SK-N-SH treated with all-trans-retinoic acid at 6 μM for 48 hours (cell line): Measurements from ENCODE around the gene NPHS1.

Source experiments
- ATAC-seq: fragments of 200-7000 bp; cut with Tn5 transposase; 3 replicates; pipeline ENCODE4 v1.9.1; 2020; ENCODE audit warnings: mild to moderate bottlenecking, moderate library complexity
- ARNTL ChIP-seq: fragments of 450-650 bp; formaldehyde crosslinking; IDR thresholded peaks from 2 replicates; pipeline ENCODE4 v1.5.0; 2020; ENCODE audit warnings: low read depth, mild to moderate bottlenecking, moderate library complexity, borderline replicate concordance
- BACH2 ChIP-seq: fragments of 250-450 bp; sonication (Bioruptor Pico); IDR thresholded peaks from 2 replicates; pipeline ENCODE4 v1.9.0; 2021; ENCODE audit warnings: mild to moderate bottlenecking, borderline replicate concordance
- CSDC2 ChIP-seq: fragments of 250-450 bp; sonication (Bioruptor Pico); IDR thresholded peaks from 2 replicates; pipeline ENCODE4 v1.5.0; 2020; ENCODE audit warnings: mild to moderate bottlenecking, moderate library complexity
- ESRRG ChIP-seq: fragments of 250-450 bp; sonication (Bioruptor Pico); IDR thresholded peaks from 2 replicates; pipeline ENCODE4 v1.6.1; 2021; ENCODE audit warnings: mild to moderate bottlenecking
- GLIS3 ChIP-seq: fragments of 250-450 bp; sonication (Bioruptor Pico); IDR thresholded peaks from 2 replicates; pipeline ENCODE4 v1.5.0; 2020; ENCODE audit warnings: mild to moderate bottlenecking, moderate library complexity
- ISL1 ChIP-seq: fragments of 250-450 bp; sonication (Bioruptor Pico); IDR thresholded peaks from 2 replicates; pipeline ENCODE4 v2.1.2; 2022; ENCODE audit warnings: mild to moderate bottlenecking, moderate library complexity
- OSR1 ChIP-seq: fragments of 250-450 bp; sonication (Bioruptor Pico); IDR thresholded peaks from 2 replicates; pipeline ENCODE4 v1.8.0; 2022; ENCODE audit warnings: moderate library complexity, mild to moderate bottlenecking, inconsistent platforms
- PATZ1 ChIP-seq: fragments of 250-450 bp; sonication (Bioruptor Pico); IDR thresholded peaks from 2 replicates; pipeline ENCODE4 v1.8.0; 2020; ENCODE audit warnings: mild to moderate bottlenecking, moderate library complexity, borderline replicate concordance
- POU6F1 ChIP-seq: fragments of 250-450 bp; sonication (Bioruptor Pico); IDR thresholded peaks from 2 replicates; pipeline ENCODE4 v1.8.0; 2021; ENCODE audit warnings: low read depth, mild to moderate bottlenecking, moderate library complexity, borderline replicate concordance
- PPARA ChIP-seq: fragments of 250-450 bp; sonication (Bioruptor Pico); IDR thresholded peaks from 2 replicates; pipeline ENCODE4 v1.5.0; 2020; ENCODE audit warnings: mild to moderate bottlenecking, borderline replicate concordance
- RARB ChIP-seq: fragments of 250-450 bp; sonication (Bioruptor Pico); IDR thresholded peaks from 2 replicates; pipeline ENCODE4 v1.8.0; 2021; ENCODE audit warnings: mild to moderate bottlenecking, moderate library complexity
- SNAI2 ChIP-seq: fragments of 250-450 bp; sonication (Bioruptor Pico); IDR thresholded peaks from 2 replicates; pipeline ENCODE4 v1.5.0; 2020; ENCODE audit warnings: mild to moderate bottlenecking, moderate library complexity
- TCF4 ChIP-seq: fragments of 250-450 bp; sonication (Bioruptor Pico); IDR thresholded peaks from 2 replicates; pipeline ENCODE4 v1.8.0; 2021; ENCODE audit warnings: mild to moderate bottlenecking, moderate library complexity, borderline replicate concordance
- TOX ChIP-seq: fragments of 250-450 bp; sonication (Bioruptor Pico); IDR thresholded peaks from 2 replicates; pipeline ENCODE4 v1.8.0; 2021; ENCODE audit warnings: mild to moderate bottlenecking, moderate library complexity, borderline replicate concordance
- TSHZ2 ChIP-seq: fragments of 250-450 bp; sonication (Bioruptor Pico); IDR thresholded peaks from 2 replicates; pipeline ENCODE4 v1.5.0; 2020; ENCODE audit warnings: mild to moderate bottlenecking, moderate library complexity
- ZC3H10 ChIP-seq: fragments of 250-450 bp; sonication (Bioruptor Pico); IDR thresholded peaks from 2 replicates; pipeline ENCODE4 v1.5.1; 2021; ENCODE audit warnings: mild to moderate bottlenecking, moderate library complexity
- ZFP3 ChIP-seq: fragments of 250-450 bp; sonication (Bioruptor Pico); IDR thresholded peaks from 2 replicates; pipeline ENCODE4 v1.5.0; 2020; ENCODE audit warnings: mild to moderate bottlenecking, moderate library complexity
- ZFP30 ChIP-seq: fragments of 450-650 bp; formaldehyde crosslinking; IDR thresholded peaks from 2 replicates; pipeline ENCODE4 v1.5.0; 2022; ENCODE audit warnings: mild to moderate bottlenecking, moderate library complexity
- ZNF565 ChIP-seq: fragments of 450-650 bp; formaldehyde crosslinking; conservative IDR thresholded peaks from 2 replicates; pipeline ENCODE4 v1.5.0; 2020; ENCODE audit warnings: low read depth, mild to moderate bottlenecking, moderate library complexity
- ZNF70 ChIP-seq: fragments of 450-650 bp; formaldehyde crosslinking; IDR thresholded peaks from 2 replicates; pipeline ENCODE4 v1.5.0; 2020; ENCODE audit warnings: mild to moderate bottlenecking, moderate library complexity
- ZNF8 ChIP-seq: fragments of 450-650 bp; formaldehyde crosslinking; IDR thresholded peaks from 2 replicates; pipeline ENCODE4 v1.5.0; 2020; ENCODE audit warnings: mild to moderate bottlenecking, moderate library complexity

The NPHS1 gene

GRCh38 chr19:35885225-35885738, 33.0 kb upstream of the NPHS1 start:
- TF ChIP-seq ZNF70 (CRISPR knock-in tag) (no peak), ESRRG (CRISPR knock-in tag) (no peak), TCF4 (CRISPR knock-in tag) (no peak), POU6F1 (no peak), ISL1 (no peak), GLIS3 (CRISPR knock-in tag) (no peak), ZFP3 (CRISPR knock-in tag) (no peak), ZFP30 (CRISPR knock-in tag) (no peak), ARNTL (CRISPR knock-in tag) (no peak), PPARA (CRISPR knock-in tag) (no peak), ZC3H10 (CRISPR knock-in tag) (no peak), TSHZ2 (CRISPR knock-in tag) (no peak), BACH2 (no peak), ZNF565 (CRISPR knock-in tag) (no peak), TOX (CRISPR knock-in tag) (no peak), ZNF8 (no peak), CSDC2 (CRISPR knock-in tag) (no peak), RARB (CRISPR knock-in tag) (no peak), SNAI2 (no peak), PATZ1 (CRISPR knock-in tag) (no peak)
- no peak for ATAC-seq

- ATAC-seq, result no peak
Observed at GRCh38 chr19:35883882-35884281, 31.6 kb upstream of the NPHS1 start.

More at GRCh38 chr19:35883882-35884281, 31.6 kb upstream of the NPHS1 start:
- TF ChIP-seq SNAI2 (no peak), BACH2 (no peak), ISL1 (no peak), OSR1 (no peak), ZNF8 (no peak), ZNF70 (CRISPR knock-in tag) (no peak), ARNTL (CRISPR knock-in tag) (no peak), PATZ1 (CRISPR knock-in tag) (no peak), POU6F1 (no peak), ZFP3 (CRISPR knock-in tag) (no peak), TCF4 (CRISPR knock-in tag) (no peak), CSDC2 (CRISPR knock-in tag) (no peak)
